ENCODE measurements around the gene KLHL1.

DNA sequence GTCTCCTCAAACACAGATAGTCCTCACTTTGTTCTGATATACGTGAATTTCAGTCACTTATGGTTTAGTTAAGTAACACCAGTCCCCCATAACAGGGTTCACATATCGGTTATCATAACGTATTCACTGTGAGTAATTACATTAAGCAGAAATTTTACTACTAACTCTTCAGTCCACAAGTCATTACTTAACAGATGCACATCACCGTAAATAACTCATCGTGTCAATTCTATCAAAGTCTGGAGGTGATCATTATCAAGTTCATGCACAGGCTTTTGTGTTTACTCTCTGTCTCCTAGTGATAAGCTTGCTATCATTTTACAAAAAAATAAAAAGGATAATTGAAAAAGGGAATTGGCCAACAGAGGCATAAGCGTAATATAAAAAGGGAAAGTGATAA is 288.1 kb downstream of the KLHL1 start:
- TF ChIP-seq, protein P1, sequence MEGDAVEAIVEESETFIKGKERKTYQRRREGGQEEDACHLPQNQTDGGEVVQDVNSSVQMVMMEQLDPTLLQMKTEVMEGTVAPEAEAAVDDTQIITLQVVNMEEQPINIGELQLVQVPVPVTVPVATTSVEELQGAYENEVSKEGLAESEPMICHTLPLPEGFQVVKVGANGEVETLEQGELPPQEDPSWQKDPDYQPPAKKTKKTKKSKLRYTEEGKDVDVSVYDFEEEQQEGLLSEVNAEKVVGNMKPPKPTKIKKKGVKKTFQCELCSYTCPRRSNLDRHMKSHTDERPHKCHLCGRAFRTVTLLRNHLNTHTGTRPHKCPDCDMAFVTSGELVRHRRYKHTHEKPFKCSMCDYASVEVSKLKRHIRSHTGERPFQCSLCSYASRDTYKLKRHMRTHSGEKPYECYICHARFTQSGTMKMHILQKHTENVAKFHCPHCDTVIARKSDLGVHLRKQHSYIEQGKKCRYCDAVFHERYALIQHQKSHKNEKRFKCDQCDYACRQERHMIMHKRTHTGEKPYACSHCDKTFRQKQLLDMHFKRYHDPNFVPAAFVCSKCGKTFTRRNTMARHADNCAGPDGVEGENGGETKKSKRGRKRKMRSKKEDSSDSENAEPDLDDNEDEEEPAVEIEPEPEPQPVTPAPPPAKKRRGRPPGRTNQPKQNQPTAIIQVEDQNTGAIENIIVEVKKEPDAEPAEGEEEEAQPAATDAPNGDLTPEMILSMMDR (IDR thresholded peaks at IDR 0.05) = no peak
- TF ChIP-seq POLR2A (IDR thresholded peaks at IDR 0.05) = no peak
- no peak for TF ChIP-seq POLR2AphosphoS5 (IDR thresholded peaks at IDR 0.05; ENCODE audit: insufficient read depth in 1 of 2, low read depth in 1 of 2)

All from vagina (tissue), 2 donors.